ENCODE data around the gene SH2D3A.

SH2D3A gene

GRCh38 chr19:6708346-6708745 lies 58.9 kb downstream of the SH2D3A start:
- no peak for DNase-seq (ENCODE audit: low read depth)

DNA sequence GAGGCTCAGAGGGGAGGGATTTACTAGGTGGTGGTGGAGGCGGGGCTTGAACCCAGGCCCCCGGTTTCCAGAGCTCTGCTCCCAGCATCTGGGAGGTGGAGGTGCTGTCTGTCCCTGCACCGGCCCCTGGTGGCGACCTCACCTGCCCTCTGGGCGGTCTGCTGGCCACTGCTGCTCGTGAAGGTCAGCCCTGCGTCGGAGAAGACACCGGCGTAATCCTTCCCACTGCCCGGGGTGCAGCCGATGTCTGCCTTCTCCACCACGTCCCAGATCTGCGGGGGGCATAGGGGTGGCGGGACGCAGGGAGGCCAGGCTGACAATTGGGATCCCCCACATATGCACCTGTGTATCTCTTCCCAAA lies 59.6 kb downstream of the SH2D3A start:
- no peak for DNase-seq (ENCODE audit: low read depth)

DNA sequence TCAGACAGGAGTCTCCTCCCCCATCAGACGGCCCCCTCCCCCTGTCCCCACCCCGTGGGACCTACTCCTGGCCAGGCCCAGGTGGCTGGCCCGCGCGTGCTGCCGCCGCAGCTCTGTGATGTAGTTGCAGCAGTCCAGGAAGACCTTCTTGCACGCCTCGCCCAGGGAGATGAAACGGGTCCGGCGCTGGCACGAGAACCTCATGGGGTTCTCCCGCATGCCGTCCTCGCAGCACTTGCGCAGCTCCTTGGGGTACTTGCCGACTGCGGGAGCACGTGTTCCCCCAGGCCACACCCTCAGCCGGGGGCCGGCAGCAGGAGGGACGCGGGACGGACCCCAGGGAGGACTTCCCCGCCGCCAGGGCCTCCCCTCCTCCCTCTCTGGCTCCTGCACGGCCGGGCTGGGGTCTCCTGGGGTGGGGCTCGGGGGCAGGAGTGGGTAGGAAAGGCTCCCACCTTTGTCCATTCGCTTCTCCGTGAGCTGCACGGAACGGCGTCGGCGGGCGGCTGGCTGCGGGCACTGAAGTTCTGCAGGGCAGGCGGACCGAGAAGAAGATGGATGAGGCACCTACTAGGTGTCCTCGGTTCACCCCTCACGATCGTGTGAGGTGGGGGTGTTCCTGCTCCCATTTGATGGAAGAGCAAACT lies 60.1 kb downstream of the SH2D3A start:
- DNase-seq (ENCODE audit: low read depth): no peak

- no peak for DNase-seq (ENCODE audit: low read depth)
Measured at GRCh38 chr19:6706633-6706958, 60.6 kb downstream of the SH2D3A start.

DNA sequence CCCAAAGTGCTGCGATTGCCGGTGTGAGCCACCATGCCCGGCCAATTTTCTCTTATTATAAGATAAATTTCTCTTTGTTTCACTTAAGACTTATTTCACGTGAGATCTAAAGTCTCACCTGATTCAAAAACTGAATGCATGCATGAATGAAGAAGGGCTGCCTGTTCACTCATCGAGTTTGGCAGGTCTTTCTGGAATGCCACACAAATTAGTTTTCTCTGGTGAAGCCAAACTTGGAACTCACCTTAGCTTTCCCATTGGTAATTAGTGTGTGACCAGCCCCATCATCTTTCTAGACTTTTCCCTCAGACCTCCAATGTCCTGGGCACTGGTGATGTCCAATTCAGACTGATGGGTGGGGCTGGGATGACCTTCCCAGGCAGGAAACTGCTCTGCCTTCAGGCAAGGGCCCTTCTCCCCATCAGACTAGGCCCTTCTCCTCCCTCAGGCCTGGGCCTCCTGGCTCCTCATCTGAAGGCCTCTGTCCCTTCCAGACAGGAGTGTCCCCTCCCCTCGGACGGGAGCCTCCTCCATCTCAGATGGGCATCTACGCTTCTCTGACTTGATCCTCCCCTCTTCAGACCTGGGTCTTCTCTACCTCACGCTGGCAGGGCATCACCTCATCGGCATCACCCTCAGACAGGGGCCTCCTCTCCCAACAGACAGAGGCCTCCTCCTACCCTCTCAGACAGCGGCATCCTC lies 61.2 kb downstream of the SH2D3A start:
- DNase-seq (ENCODE audit: low read depth): no peak

All from fibroblast of gingiva (primary cell).